HepG2 (cell line): Measurements from ENCODE around the gene POLR2F. TPM values are rescaled to one million over a fixed set of nuclear protein-coding genes. Genes with fewer than 3 reads are reported as not detected.
A peak's percentile ranks its signal among the peaks of the same experiment; 100 is the strongest.

Experiments used
- ATAC-seq: fragments of 200-7000 bp; cut with Tn5 transposase; 3 replicates; pipeline ENCODE4 v1.9.1; 2020; ENCODE audit warnings: mild to moderate bottlenecking, moderate library complexity
- BruUV-seq: library from RNA; stranded (reverse); fragments of 400-500 nt; replicated peaks from 2 replicates; lab custom pipeline; 2021; lab: Mats Ljungman, UMichigan
- CTCF ChIA-PET: fragments of 300-600 bp; formaldehyde crosslinking; extraction: SDS; loops from one replicate; lab custom pipeline; 2021; ENCODE audit warnings: low total read pairs, inconsistent platforms, low intra/inter-chr PET ratio; lab: Yijun Ruan, JAX
- POLR2A ChIA-PET: fragments of 350-600 bp; sonication (Branson Sonifier 250); formaldehyde crosslinking; loops from one replicate; lab custom pipeline; 2020; ENCODE audit warnings: antibody characterized with exemption, inconsistent platforms; lab: Yijun Ruan, JAX
- DNase-seq: peaks from one replicate; pipeline ENCODE4 v3.0.0-alpha.2; 2015; ENCODE audit warnings: low spot score
- FAIRE-seq: peaks from 3 replicates; lab custom pipeline; 2011; peaks lifted over from hg19 to GRCh38; lab: Jason Lieb, UNC
- H2AFZ ChIP-seq: one replicate; pipeline ENCODE4 v1.6.1; 2011; ENCODE audit warnings: low read length, inconsistent platforms
- H3K27ac ChIP-seq: fragments of 300-600 bp; 3 replicates; pipeline ENCODE4 v1.8.0; 2011; ENCODE audit warnings: mixed run types, mild to moderate bottlenecking, mixed read lengths, low read length, inconsistent platforms; ENCODE audit not compliant: insufficient read depth; ENCODE audit errors: extremely low read length
- H3K27me3 ChIP-seq, 2 experiments: fragments of 200-600 bp in 1 of 2; 2 replicates in 1 of 2; 3 replicates in 1 of 2; pipeline versions ENCODE4 v1.6.0 to v1.8.0; 2011; ENCODE audit warnings: low read length in 2 of 2, mild to moderate bottlenecking in 2 of 2, moderate library complexity in 2 of 2, inconsistent platforms in 1 of 2; ENCODE audit not compliant: insufficient read depth in 2 of 2, control insufficient read depth in 1 of 2
- H3K36me3 ChIP-seq, 2 experiments: fragments of 200-600 bp in 1 of 2; replicated peaks in 1 of 2; 2 replicates in 1 of 2; 3 replicates in 1 of 2; pipeline versions ENCODE4 v1.5.1 to v1.8.0; 2011; ENCODE audit warnings: low read length in 2 of 2, inconsistent platforms in 1 of 2; ENCODE audit not compliant: insufficient read depth in 2 of 2, control insufficient read depth in 1 of 2
- H3K4me1 ChIP-seq: 2 replicates; pipeline ENCODE4 v1.5.1; 2012; ENCODE audit warnings: low read length, inconsistent platforms; ENCODE audit not compliant: insufficient read depth
- H3K4me2 ChIP-seq: 2 replicates; pipeline ENCODE4 v1.6.0; 2011; ENCODE audit warnings: low read depth, low read length, inconsistent platforms
- H3K4me3 ChIP-seq, 3 experiments: fragments of 200-600 bp in 1 of 3; sonication (generic), shearing (Covaris generic) in 1 of 3; replicated peaks in 1 of 3; 2 replicates each; pipeline ENCODE4 v1.5.1; 2011 to 2016; ENCODE audit warnings: low read length in 3 of 3, inconsistent platforms in 2 of 3, low read depth in 2 of 3, mild to moderate bottlenecking in 2 of 3, control low read depth in 1 of 3, mixed read lengths in 1 of 3; ENCODE audit not compliant: insufficient read depth in 1 of 3
- H3K79me2 ChIP-seq: one replicate; pipeline ENCODE4 v1.6.1; 2011; ENCODE audit warnings: low read length, inconsistent platforms; ENCODE audit not compliant: insufficient read depth
- H3K9ac ChIP-seq: 2 replicates; pipeline ENCODE4 v1.6.0; 2011; ENCODE audit warnings: mild to moderate bottlenecking, low read depth, low read length, inconsistent platforms; ENCODE audit not compliant: insufficient read depth
- H3K9me3 ChIP-seq: 2 replicates; pipeline ENCODE4 v1.5.1; 2012; ENCODE audit warnings: mild to moderate bottlenecking, low read length
- H4K20me1 ChIP-seq: 2 replicates; pipeline ENCODE4 v1.6.0; 2011; ENCODE audit warnings: inconsistent platforms, mild to moderate bottlenecking, low read length, moderate library complexity; ENCODE audit not compliant: insufficient read depth
- ELF1 ChIP-seq: sonication (generic); formaldehyde crosslinking; IDR thresholded peaks from 2 replicates; pipeline ENCODE4 v1.4.0; 2020; ENCODE audit warnings: missing genetic modification reagents
- PBX3 ChIP-seq: sonication (generic); formaldehyde crosslinking; IDR thresholded peaks from 2 replicates; pipeline ENCODE4 v1.8.1; 2023; ENCODE audit warnings: missing genetic modification reagents, inconsistent platforms, borderline replicate concordance
- PRMT3 ChIP-seq: sonication (generic); formaldehyde crosslinking; IDR thresholded peaks from 2 replicates; pipeline ENCODE4 v1.8.1; 2022; ENCODE audit warnings: low read depth, mild to moderate bottlenecking, moderate library complexity, missing genetic modification reagents, borderline replicate concordance
- RFX5 ChIP-seq: IDR thresholded peaks from 2 replicates; pipeline ENCODE4 v1.6.1; 2011; ENCODE audit warnings: low read depth, low read length, improper control_type of control experiment
- ZNF510 ChIP-seq: sonication (generic); formaldehyde crosslinking; IDR thresholded peaks from 2 replicates; pipeline ENCODE4 v1.4.0; 2020; ENCODE audit warnings: low read depth, mild to moderate bottlenecking, missing genetic modification reagents
- WGBS: methylation state at CpG from one replicate; pipeline ENCODE4 v1.1.6; 2017; ENCODE audit warnings: low lambda C conversion rate; 5-methylcytosine and 5-hydroxymethylcytosine counted together
- in situ Hi-C: cut with HindIII; loops from 2 replicates; pipeline ENCODE4 v1.10.0; 2017; ENCODE audit warnings: low pct_unique_long_range_greater_than_20kb; ENCODE audit not compliant: extremely low pct_ligation_motif_present
- intact Hi-C: fragments of 100-400 bp; cut with micrococcal nuclease; formaldehyde crosslinking; loops from one replicate; pipeline ENCODE4 v1.10.0; 2022; ENCODE audit not compliant: unreplicated experiment
- polyA plus RNA-seq, 8 experiments: library from polyadenylated mRNA; depleted of rRNA in 3 of 8; stranded (reverse) in 7 of 8; unstranded in 1 of 8; fragments of >200 nt; fragmentation: Illumina TruSeq in 4 of 8; extraction: Trizol in 4 of 8; gene quantifications; 2 replicates each; pipeline versions ENCODE4 v1.2.1 to v1.2.3, GENCODE V29; 2011 to 2016; ENCODE audit warnings: low read depth in 4 of 8, missing spikeins in 1 of 8, mixed read lengths in 1 of 8; ENCODE audit not compliant: insufficient read depth in 1 of 8
- total RNA-seq, 5 experiments: library from RNA; depleted of rRNA; stranded (reverse); fragments of >200 nt; fragmentation: Illumina TruSeq; extraction: Trizol; gene quantifications; 2 replicates each; pipeline ENCODE4 v1.2.3, GENCODE V29; 2016; ENCODE audit warnings: low read depth in 1 of 5

Gene POLR2F
- total and polyA plus RNA-seq, 2 of the 13 experiments (the other 11 are each of a cell fraction or from before 2014, with no cell fraction given) = 135 to 158 TPM

DNA sequence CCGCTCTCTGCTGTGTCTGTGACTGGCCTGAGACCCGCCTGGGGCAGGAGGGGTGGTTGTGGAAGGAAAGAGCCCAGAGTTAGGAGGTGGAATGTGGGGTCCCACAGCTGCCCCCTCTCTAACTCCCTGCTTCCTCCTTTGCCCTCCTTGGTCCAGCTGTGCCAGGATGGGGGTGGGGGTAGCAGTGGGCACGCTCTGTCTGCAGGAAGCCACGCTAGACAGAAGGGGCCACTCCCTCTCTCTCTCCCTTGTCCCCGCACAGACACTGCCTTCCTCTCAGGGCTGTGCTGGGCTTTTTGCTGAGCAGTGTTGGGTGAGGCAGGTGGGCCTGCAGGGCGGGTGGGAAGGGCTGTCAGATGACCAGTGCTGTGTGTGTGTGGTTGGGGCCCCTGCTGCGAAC is 32.9 kb downstream of the POLR2F start (continued):
- TF ChIP-seq PBX3 (CRISPR knock-in tag) (no peak), PRMT3 (CRISPR knock-in tag) (no peak), ELF1 (no peak)
- TF ChIP-seq, all 625 proteins: peak for 0

DNA sequence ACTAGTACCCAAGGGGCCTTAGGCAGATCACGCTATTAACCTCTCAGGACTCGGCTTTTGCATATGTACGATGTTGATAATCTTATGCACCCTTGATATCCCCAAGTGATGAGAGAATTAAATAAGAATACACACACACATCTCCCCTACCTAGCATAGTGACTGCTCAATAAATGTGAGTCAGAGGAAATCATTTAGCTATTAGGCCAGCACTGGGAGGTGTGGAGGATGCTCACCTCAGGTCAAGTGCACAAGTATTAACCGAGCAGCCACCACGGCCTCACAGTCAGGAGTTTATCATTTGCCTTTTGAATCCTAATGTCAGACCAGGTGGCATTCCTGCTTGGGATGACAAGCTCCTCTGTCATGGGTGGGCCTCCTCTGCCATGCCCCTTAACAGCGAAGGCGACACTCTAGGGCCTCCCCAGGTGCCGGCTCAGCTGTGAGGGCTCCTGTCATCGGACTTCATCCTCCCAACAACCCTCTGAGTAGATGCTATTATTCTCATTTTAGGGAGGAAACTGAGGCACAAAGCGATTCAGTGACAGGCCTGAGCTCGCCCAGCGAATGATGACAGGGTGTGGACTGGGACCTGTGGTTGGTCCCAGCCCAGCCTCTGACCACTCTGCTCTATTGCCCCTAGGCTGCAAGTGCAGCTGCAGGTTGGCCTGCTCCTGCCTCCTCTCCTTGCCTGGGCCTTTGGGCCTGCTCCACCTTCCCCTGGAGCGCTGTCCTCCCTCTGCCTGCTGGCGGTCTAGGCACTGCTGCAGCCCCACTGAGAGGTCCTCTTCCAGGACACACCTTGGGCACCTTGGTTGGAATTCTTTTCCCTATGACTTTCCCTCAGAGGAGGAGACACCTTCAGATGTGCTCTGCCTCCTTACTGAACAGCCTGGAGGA is 35.9 kb downstream of the POLR2F start:
- no peaks in the 10 kb centered on the region for H4K20me1 ChIP-seq
- TF ChIP-seq ZNF510 (CRISPR knock-in tag) (no peak), RFX5 (peak; percentile 69)
- H3K4me1 ChIP-seq = peaks cover 27% of the 10 kb centered on the region
- WGBS = 79% methylated on average over 11 of the region's 14 CpGs
- intact Hi-C loops = no loop called here
- POLR2A ChIA-PET = no interaction called here
- CTCF ChIA-PET = no interaction called here
- BruUV-seq = no TSS peak
- in situ Hi-C loops = no loop called here
- no peaks in the 10 kb centered on the region for H3K79me2 ChIP-seq
- H3K27me3 ChIP-seq = no peaks in the 10 kb centered on the region
- no peaks in the 10 kb centered on the region for H3K36me3 ChIP-seq
- no peaks in the 10 kb centered on the region for H3K9me3 ChIP-seq
- no peak; the same call in 2 of the 3 replicates for ATAC-seq
- no peak overlapping the region for H3K27ac ChIP-seq
- no peak overlapping the region for H3K4me3 ChIP-seq
- no peak for FAIRE-seq
- DNase-seq = no peak
- no peak overlapping the region for H3K4me2 ChIP-seq
- no peak overlapping the region for H2AFZ ChIP-seq
- H3K9ac ChIP-seq = no peak overlapping the region
